HEK293 (cell line): ENCODE measurements around the gene DDX20.

Experiments
- BCL11A ChIP-seq: fragments of 450-650 bp; formaldehyde crosslinking; IDR thresholded peaks from 2 replicates; pipeline ENCODE4 v1.5.1; 2016; ENCODE audit warnings: low read depth, missing biosample characterization, missing genetic modification characterization
- GLIS1 ChIP-seq: fragments of 450-650 bp; formaldehyde crosslinking; IDR thresholded peaks from 2 replicates; pipeline ENCODE4 v1.5.1; 2016; ENCODE audit warnings: missing biosample characterization, missing genetic modification characterization
- KLF8 ChIP-seq: fragments of 450-650 bp; formaldehyde crosslinking; IDR thresholded peaks from 2 replicates; pipeline ENCODE4 v1.5.1; 2016; ENCODE audit warnings: missing biosample characterization, missing genetic modification characterization
- KLF9 ChIP-seq: fragments of 450-650 bp; formaldehyde crosslinking; IDR thresholded peaks from 2 replicates; pipeline ENCODE4 v1.5.1; 2016; ENCODE audit warnings: missing biosample characterization, missing genetic modification characterization, low read depth
- SP7 ChIP-seq: fragments of 450-650 bp; formaldehyde crosslinking; IDR thresholded peaks from 2 replicates; pipeline ENCODE4 v1.5.1; 2016; ENCODE audit warnings: missing biosample characterization, missing genetic modification characterization
- TRIM28 ChIP-seq: IDR thresholded peaks from 2 replicates; pipeline ENCODE4 v1.6.1; 2011; ENCODE audit warnings: low read length, control low read depth, borderline replicate concordance
- ZBTB7A ChIP-seq: fragments of 450-650 bp; formaldehyde crosslinking; IDR thresholded peaks from 2 replicates; pipeline ENCODE4 v1.5.1; 2016; ENCODE audit warnings: low read depth, missing biosample characterization, missing genetic modification characterization
- ZFP3 ChIP-seq: fragments of 450-650 bp; formaldehyde crosslinking; IDR thresholded peaks from 2 replicates; pipeline ENCODE4 v1.5.1; 2016; ENCODE audit warnings: low read depth, missing biosample characterization, missing genetic modification characterization
- ZNF146 ChIP-seq: fragments of 450-650 bp; formaldehyde crosslinking; IDR thresholded peaks from 2 replicates; pipeline ENCODE4 v1.5.1; 2016; ENCODE audit warnings: missing biosample characterization, missing genetic modification characterization
- ZNF223 ChIP-seq: fragments of 450-650 bp; formaldehyde crosslinking; IDR thresholded peaks from 2 replicates; pipeline ENCODE4 v1.5.1; 2016; ENCODE audit warnings: missing biosample characterization, missing genetic modification characterization
- ZNF248 ChIP-seq: fragments of 450-650 bp; formaldehyde crosslinking; IDR thresholded peaks from 2 replicates; pipeline ENCODE4 v1.5.1; 2017; ENCODE audit warnings: missing biosample characterization, missing genetic modification characterization
- ZNF350 ChIP-seq: fragments of 450-650 bp; formaldehyde crosslinking; IDR thresholded peaks from 2 replicates; pipeline ENCODE4 v1.5.0; 2017; ENCODE audit warnings: missing biosample characterization, mild to moderate bottlenecking, missing genetic modification characterization
- ZNF416 ChIP-seq: fragments of 450-650 bp; formaldehyde crosslinking; IDR thresholded peaks from 2 replicates; pipeline ENCODE4 v1.5.1; 2016; ENCODE audit warnings: missing biosample characterization, missing genetic modification characterization
- ZNF571 ChIP-seq: fragments of 450-650 bp; formaldehyde crosslinking; IDR thresholded peaks from 2 replicates; pipeline ENCODE4 v1.5.0; 2017; ENCODE audit warnings: missing biosample characterization, missing genetic modification characterization
- ZNF585B ChIP-seq: fragments of 450-650 bp; formaldehyde crosslinking; IDR thresholded peaks from 2 replicates; pipeline ENCODE4 v1.5.1; 2016; ENCODE audit warnings: missing biosample characterization, missing genetic modification characterization
- ZNF623 ChIP-seq: fragments of 450-650 bp; formaldehyde crosslinking; IDR thresholded peaks from 2 replicates; pipeline ENCODE4 v1.5.1; 2016; ENCODE audit warnings: missing biosample characterization, missing genetic modification characterization
- ZNF660 ChIP-seq: fragments of 450-650 bp; IDR thresholded peaks from 2 replicates; pipeline ENCODE4 v1.5.1; 2018; ENCODE audit warnings: missing biosample characterization, mild to moderate bottlenecking, missing genetic modification characterization
- ZNF707 ChIP-seq: fragments of 450-650 bp; formaldehyde crosslinking; IDR thresholded peaks from 2 replicates; pipeline ENCODE4 v1.5.1; 2016; ENCODE audit warnings: missing biosample characterization, missing genetic modification characterization
- ZNF785 ChIP-seq: fragments of 450-650 bp; formaldehyde crosslinking; IDR thresholded peaks from 2 replicates; pipeline ENCODE4 v1.5.1; 2016; ENCODE audit warnings: missing biosample characterization, missing genetic modification characterization
- ZNF830 ChIP-seq: fragments of 450-650 bp; IDR thresholded peaks from 2 replicates; pipeline ENCODE4 v1.5.0; 2018; ENCODE audit warnings: missing biosample characterization, missing genetic modification characterization, low read depth, mild to moderate bottlenecking, moderate library complexity
- TF ChIP-seq, protein P1 (sequence below): fragments of 450-650 bp; formaldehyde crosslinking; IDR thresholded peaks from 2 replicates; pipeline ENCODE4 v1.5.1; 2016; ENCODE audit warnings: missing biosample characterization, missing genetic modification characterization
- TF ChIP-seq, protein P2 (sequence below): fragments of 450-650 bp; formaldehyde crosslinking; IDR thresholded peaks from 2 replicates; pipeline ENCODE4 v1.5.1; 2017; ENCODE audit warnings: missing biosample characterization, mild to moderate bottlenecking, missing genetic modification characterization, moderate library complexity
- TF ChIP-seq, protein P3 (sequence below): fragments of 450-650 bp; formaldehyde crosslinking; IDR thresholded peaks from 2 replicates; pipeline ENCODE4 v1.5.1; 2016; ENCODE audit warnings: missing biosample characterization, missing genetic modification characterization
- TF ChIP-seq, protein P4 (sequence below): fragments of 450-650 bp; formaldehyde crosslinking; IDR thresholded peaks from 2 replicates; pipeline ENCODE4 v1.5.1; 2016; ENCODE audit warnings: missing biosample characterization, missing genetic modification characterization
- TF ChIP-seq, protein P5 (sequence below): IDR thresholded peaks from 2 replicates; pipeline ENCODE4 v1.6.1; 2011; ENCODE audit warnings: mild to moderate bottlenecking, low read depth, low read length, borderline replicate concordance
- TF ChIP-seq, protein P6 (sequence below): fragments of 450-650 bp; formaldehyde crosslinking; IDR thresholded peaks from 2 replicates; pipeline ENCODE4 v1.5.1; 2016; ENCODE audit warnings: missing biosample characterization, missing genetic modification characterization

The DDX20 gene

DNA sequence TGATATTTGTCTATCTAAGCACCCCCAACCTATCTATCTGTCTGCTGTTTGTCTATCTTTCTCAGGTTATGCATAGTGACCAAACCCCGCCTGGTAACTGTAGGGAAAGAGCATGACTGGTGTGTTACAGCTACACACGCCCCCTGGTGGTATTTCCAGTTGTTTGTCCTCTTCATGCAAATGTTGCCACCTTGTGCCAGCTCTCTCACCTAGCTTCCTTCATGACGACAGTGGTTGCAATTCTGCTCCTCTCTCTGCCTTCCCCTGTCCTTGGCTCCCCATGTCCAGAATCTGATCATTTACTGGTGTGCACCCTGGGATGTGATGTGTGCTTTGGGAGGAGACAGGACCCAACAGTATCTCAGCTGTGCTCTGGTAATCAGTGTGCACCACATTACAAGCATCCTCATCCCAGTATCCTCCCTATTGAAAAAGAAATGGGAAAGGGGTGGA lies 8.4 kb upstream of the DDX20 start (continued):
- TF ChIP-seq, protein P1, sequence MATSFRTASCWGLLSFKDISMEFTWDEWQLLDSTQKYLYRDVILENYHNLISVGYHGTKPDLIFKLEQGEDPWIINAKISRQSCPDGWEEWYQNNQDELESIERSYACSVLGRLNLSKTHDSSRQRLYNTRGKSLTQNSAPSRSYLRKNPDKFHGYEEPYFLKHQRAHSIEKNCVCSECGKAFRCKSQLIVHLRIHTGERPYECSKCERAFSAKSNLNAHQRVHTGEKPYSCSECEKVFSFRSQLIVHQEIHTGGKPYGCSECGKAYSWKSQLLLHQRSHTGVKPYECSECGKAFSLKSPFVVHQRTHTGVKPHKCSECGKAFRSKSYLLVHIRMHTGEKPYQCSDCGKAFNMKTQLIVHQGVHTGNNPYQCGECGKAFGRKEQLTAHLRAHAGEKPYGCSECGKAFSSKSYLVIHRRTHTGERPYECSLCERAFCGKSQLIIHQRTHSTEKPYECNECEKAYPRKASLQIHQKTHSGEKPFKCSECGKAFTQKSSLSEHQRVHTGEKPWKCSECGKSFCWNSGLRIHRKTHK (tag by site-specific recombination) = no peak
- TF ChIP-seq ZNF623 (tag by site-specific recombination) (no peak), ZNF571 (tag by site-specific recombination) (no peak), KLF8 (no peak), GLIS1 (tag by site-specific recombination) (no peak), ZNF660 (tag by site-specific recombination) (peak; percentile 88), ZNF350 (tag by site-specific recombination) (no peak), KLF9 (tag by site-specific recombination) (0 out of 2 replicates have a peak, but pooled peaks have one; percentile 31), ZNF785 (peak; percentile 59; the same call in 1 of the 2 replicates), BCL11A (tag by site-specific recombination) (no peak), ZNF585B (tag by site-specific recombination) (no peak), SP7 (tag by site-specific recombination) (peak; percentile 75), ZNF707 (no peak), TRIM28 (peak; percentile 99), ZNF248 (no peak), ZNF223 (no peak), ZNF830 (tag by site-specific recombination) (no peak), ZBTB7A (tag by site-specific recombination) (no peak), ZFP3 (tag by site-specific recombination) (no peak), ZNF146 (tag by site-specific recombination) (no peak), ZNF416 (no peak)
- TF ChIP-seq, protein P2, sequence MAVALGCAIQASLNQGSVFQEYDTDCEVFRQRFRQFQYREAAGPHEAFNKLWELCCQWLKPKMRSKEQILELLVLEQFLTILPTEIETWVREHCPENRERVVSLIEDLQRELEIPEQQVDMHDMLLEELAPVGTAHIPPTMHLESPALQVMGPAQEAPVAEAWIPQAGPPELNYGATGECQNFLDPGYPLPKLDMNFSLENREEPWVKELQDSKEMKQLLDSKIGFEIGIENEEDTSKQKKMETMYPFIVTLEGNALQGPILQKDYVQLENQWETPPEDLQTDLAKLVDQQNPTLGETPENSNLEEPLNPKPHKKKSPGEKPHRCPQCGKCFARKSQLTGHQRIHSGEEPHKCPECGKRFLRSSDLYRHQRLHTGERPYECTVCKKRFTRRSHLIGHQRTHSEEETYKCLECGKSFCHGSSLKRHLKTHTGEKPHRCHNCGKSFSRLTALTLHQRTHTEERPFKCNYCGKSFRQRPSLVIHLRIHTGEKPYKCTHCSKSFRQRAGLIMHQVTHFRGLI (tag by site-specific recombination) = no peak
- TF ChIP-seq, protein P3, sequence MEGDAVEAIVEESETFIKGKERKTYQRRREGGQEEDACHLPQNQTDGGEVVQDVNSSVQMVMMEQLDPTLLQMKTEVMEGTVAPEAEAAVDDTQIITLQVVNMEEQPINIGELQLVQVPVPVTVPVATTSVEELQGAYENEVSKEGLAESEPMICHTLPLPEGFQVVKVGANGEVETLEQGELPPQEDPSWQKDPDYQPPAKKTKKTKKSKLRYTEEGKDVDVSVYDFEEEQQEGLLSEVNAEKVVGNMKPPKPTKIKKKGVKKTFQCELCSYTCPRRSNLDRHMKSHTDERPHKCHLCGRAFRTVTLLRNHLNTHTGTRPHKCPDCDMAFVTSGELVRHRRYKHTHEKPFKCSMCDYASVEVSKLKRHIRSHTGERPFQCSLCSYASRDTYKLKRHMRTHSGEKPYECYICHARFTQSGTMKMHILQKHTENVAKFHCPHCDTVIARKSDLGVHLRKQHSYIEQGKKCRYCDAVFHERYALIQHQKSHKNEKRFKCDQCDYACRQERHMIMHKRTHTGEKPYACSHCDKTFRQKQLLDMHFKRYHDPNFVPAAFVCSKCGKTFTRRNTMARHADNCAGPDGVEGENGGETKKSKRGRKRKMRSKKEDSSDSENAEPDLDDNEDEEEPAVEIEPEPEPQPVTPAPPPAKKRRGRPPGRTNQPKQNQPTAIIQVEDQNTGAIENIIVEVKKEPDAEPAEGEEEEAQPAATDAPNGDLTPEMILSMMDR (tag by site-specific recombination) = peak; percentile 77
- TF ChIP-seq, protein P4, sequence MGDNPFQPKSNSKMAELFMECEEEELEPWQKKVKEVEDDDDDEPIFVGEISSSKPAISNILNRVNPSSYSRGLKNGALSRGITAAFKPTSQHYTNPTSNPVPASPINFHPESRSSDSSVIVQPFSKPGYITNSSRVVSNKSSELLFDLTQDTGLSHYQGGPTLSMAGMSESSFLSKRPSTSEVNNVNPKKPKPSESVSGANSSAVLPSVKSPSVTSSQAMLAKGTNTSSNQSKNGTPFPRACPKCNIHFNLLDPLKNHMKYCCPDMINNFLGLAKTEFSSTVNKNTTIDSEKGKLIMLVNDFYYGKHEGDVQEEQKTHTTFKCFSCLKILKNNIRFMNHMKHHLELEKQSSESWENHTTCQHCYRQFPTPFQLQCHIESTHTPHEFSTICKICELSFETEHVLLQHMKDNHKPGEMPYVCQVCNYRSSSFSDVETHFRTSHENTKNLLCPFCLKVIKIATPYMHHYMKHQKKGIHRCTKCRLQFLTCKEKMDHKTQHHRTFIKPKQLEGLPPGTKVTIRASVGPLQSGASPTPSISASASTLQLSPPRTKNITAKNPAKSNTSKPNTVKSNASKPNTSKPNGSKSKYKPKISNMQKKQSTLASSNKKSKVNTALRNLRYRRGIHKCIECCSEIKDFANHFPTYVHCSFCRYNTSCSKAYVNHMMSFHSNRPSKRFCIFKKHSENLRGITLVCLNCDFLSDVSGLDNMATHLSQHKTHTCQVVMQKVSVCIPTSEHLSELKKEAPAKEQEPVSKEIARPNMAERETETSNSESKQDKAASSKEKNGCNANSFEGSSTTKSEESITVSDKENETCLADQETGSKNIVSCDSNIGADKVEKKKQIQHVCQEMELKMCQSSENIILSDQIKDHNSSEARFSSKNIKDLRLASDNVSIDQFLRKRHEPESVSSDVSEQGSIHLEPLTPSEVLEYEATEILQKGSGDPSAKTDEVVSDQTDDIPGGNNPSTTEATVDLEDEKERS (tag by site-specific recombination) = peak; percentile 84
- TF ChIP-seq, protein P5, sequence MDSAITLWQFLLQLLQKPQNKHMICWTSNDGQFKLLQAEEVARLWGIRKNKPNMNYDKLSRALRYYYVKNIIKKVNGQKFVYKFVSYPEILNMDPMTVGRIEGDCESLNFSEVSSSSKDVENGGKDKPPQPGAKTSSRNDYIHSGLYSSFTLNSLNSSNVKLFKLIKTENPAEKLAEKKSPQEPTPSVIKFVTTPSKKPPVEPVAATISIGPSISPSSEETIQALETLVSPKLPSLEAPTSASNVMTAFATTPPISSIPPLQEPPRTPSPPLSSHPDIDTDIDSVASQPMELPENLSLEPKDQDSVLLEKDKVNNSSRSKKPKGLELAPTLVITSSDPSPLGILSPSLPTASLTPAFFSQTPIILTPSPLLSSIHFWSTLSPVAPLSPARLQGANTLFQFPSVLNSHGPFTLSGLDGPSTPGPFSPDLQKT = no peak
- TF ChIP-seq, protein P6, sequence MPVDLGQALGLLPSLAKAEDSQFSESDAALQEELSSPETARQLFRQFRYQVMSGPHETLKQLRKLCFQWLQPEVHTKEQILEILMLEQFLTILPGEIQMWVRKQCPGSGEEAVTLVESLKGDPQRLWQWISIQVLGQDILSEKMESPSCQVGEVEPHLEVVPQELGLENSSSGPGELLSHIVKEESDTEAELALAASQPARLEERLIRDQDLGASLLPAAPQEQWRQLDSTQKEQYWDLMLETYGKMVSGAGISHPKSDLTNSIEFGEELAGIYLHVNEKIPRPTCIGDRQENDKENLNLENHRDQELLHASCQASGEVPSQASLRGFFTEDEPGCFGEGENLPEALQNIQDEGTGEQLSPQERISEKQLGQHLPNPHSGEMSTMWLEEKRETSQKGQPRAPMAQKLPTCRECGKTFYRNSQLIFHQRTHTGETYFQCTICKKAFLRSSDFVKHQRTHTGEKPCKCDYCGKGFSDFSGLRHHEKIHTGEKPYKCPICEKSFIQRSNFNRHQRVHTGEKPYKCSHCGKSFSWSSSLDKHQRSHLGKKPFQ (tag by site-specific recombination) = no peak
- TF ChIP-seq, all 188 proteins: peak for 25
